PFSK-1 (cell line): ENCODE results near the gene TANC2.

Experiments
- FOXP2 ChIP-seq: optimal IDR thresholded peaks from 2 replicates; pipeline ENCODE3; 2011; ENCODE audit warnings: borderline replicate concordance, control low read depth, inconsistent platforms; ENCODE audit not compliant: insufficient read depth; ENCODE audit errors: extremely low read length, extremely low read depth
- POLR2AphosphoS5 ChIP-seq: IDR thresholded peaks from 2 replicates; pipeline ENCODE4 v1.6.1; 2012; ENCODE audit warnings: low read depth, mild to moderate bottlenecking, control low read depth, low read length, moderate library complexity
- REST ChIP-seq, 2 experiments: IDR thresholded peaks; 2 replicates each; pipeline versions ENCODE4 v1.6.1 to v1.8.0; 2011 to 2012; ENCODE audit warnings: low read depth in 2 of 2, low read length in 2 of 2, control low read depth in 1 of 2, inconsistent platforms in 1 of 2, mild to moderate bottlenecking in 1 of 2, moderate library complexity in 1 of 2; ENCODE audit not compliant: insufficient read depth in 1 of 2
- TAF1 ChIP-seq: IDR thresholded peaks from 2 replicates; pipeline ENCODE4 v1.6.1; 2012; ENCODE audit warnings: low read length, control low read depth, borderline replicate concordance; ENCODE audit not compliant: insufficient read depth

DNA sequence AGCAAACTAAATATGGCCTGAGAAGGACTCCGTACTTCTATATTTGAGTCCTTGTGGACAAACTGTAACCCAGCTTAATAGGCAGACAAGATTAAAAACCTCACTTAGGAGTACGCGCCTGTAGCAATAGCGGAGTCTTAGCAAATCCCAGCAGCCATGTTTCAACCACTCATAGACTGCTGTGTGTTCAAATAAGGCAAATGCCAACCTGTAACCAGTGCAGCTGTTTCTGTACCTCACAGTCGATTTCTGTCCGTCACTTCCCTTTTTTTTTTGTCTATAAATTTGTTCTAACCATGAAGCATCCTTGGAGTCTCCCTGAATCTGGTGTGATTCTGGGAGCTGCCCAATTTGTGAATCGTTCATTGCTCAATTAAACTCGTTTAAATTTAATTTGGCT is 30.2 kb downstream of the TANC2 start:
- no peak for TF ChIP-seq REST (IDR thresholded peaks at IDR 0.05; ENCODE audit: insufficient read depth in 1 of 2, low read depth in 2 of 2, low read length in 2 of 2)
- TF ChIP-seq POLR2AphosphoS5 = no peak
- TF ChIP-seq FOXP2 = no peak
- TF ChIP-seq TAF1 = no peak
